KG1 (cell line): ENCODE results near the gene CABP1.
A peak's percentile ranks its signal among the peaks of the same experiment; 100 is the strongest.

Source experiments
- DNase-seq: peaks from one replicate; lab custom pipeline; 2025; lab: John Stamatoyannopoulos, UW

Gene CABP1

GRCh38 chr12:120631097-120631496 is 9.3 kb upstream of the CABP1 start:
- DNase-seq: no peak

GRCh38 chr12:120640861-120641833 is 721 bp downstream of the CABP1 start:
- peak; percentile 15 for DNase-seq

- DNase-seq: no peak
Measured at GRCh38 chr12:120642121-120642520, 1.7 kb downstream of the CABP1 start.

GRCh38 chr12:120642826-120643225 is 2.4 kb downstream of the CABP1 start:
- DNase-seq: no peak

- no peak for DNase-seq
Measured at GRCh38 chr12:120643574-120643973, 3.1 kb downstream of the CABP1 start.

- DNase-seq: no peak
Measured at GRCh38 chr12:120646044-120646443, 5.6 kb downstream of the CABP1 start.

- DNase-seq: no peak
Measured at GRCh38 chr12:120647375-120647755, 6.9 kb downstream of the CABP1 start.

- no peak for DNase-seq
Measured at GRCh38 chr12:120649442-120650232, 9.2 kb downstream of the CABP1 start.

- no peak for DNase-seq
Measured at GRCh38 chr12:120650233-120650690, 9.8 kb downstream of the CABP1 start.

- DNase-seq: no peak
Measured at GRCh38 chr12:120651821-120652220, 11.4 kb downstream of the CABP1 start.

- no peak for DNase-seq
Measured at GRCh38 chr12:120652656-120653435, 12.4 kb downstream of the CABP1 start.

- no peak for DNase-seq
Measured at GRCh38 chr12:120653611-120654010, 13.2 kb downstream of the CABP1 start.

- DNase-seq: no peak
Measured at GRCh38 chr12:120654656-120655055, 14.2 kb downstream of the CABP1 start.

GRCh38 chr12:120656008-120656407 is 15.6 kb downstream of the CABP1 start:
- DNase-seq: no peak

GRCh38 chr12:120658286-120659150 is 18.1 kb downstream of the CABP1 start:
- DNase-seq: no peak

GRCh38 chr12:120659151-120659525 is 18.7 kb downstream of the CABP1 start:
- no peak for DNase-seq

GRCh38 chr12:120661432-120661831 is 21.0 kb downstream of the CABP1 start:
- no peak for DNase-seq

- no peak for DNase-seq
Measured at GRCh38 chr12:120662879-120663278, 22.5 kb downstream of the CABP1 start.

GRCh38 chr12:120663741-120664140 is 23.3 kb downstream of the CABP1 start:
- DNase-seq: no peak

GRCh38 chr12:120666571-120667390 is 26.4 kb downstream of the CABP1 start:
- no peak for DNase-seq
